GM06990 (cell line): ENCODE data around the gene C3AR1.
"Not testable (repeated sequence)": the region's sequence is repeated elsewhere in the genome, so short reads cannot be mapped to it uniquely, and the experiment has no call there.

Source experiments
- DNase-seq: peaks from one replicate; pipeline ENCODE4 v3.0.0-alpha.2; 2011; ENCODE audit not compliant: insufficient read length; ENCODE audit errors: extremely low read depth
- H3K27me3 ChIP-seq: replicated peaks from 2 replicates; pipeline ENCODE4 v1.6.0; 2011; ENCODE audit warnings: low read length; ENCODE audit not compliant: control insufficient read depth, insufficient read depth
- H3K36me3 ChIP-seq: 2 replicates; pipeline ENCODE4 v1.5.1; 2011; ENCODE audit warnings: low read length; ENCODE audit not compliant: control insufficient read depth, insufficient read depth
- H3K4me3 ChIP-seq: replicated peaks from 2 replicates; pipeline ENCODE4 v1.5.1; 2011; ENCODE audit warnings: low read depth, mild to moderate bottlenecking, control low read depth, low read length
- CTCF ChIP-seq: IDR thresholded peaks from 2 replicates; pipeline ENCODE4 v1.5.1; 2011; ENCODE audit warnings: low read length, control low read depth, mild to moderate bottlenecking, inconsistent platforms; ENCODE audit not compliant: insufficient read depth, poor library complexity, severe bottlenecking

C3AR1 gene

GRCh38 chr12:8080120-8080519 is 14.0 kb upstream of the C3AR1 start:
- DNase-seq = no peak
- TF ChIP-seq CTCF = no peak
- H3K36me3 ChIP-seq = no peaks in the 10 kb centered on the region

GRCh38 chr12:8078916-8079315 is 12.8 kb upstream of the C3AR1 start:
- DNase-seq = no peak
- no peaks in the 10 kb centered on the region for H3K27me3 ChIP-seq
- TF ChIP-seq CTCF = no peak
- no peak overlapping the region for H3K4me3 ChIP-seq
- H3K36me3 ChIP-seq = no peaks in the 10 kb centered on the region

More at GRCh38 chr12:8080120-8080519, 14.0 kb upstream of the C3AR1 start:
- Histone ChIP-seq H3K4me3 (no peak overlapping the region), H3K27me3 (no peaks in the 10 kb centered on the region)

GRCh38 chr12:8078398-8078797 is 12.2 kb upstream of the C3AR1 start:
- H3K4me3 ChIP-seq = no peak overlapping the region
- TF ChIP-seq CTCF = peak; percentile 33
- H3K36me3 ChIP-seq = no peaks in the 10 kb centered on the region
- DNase-seq = no peak
- H3K27me3 ChIP-seq = no peaks in the 10 kb centered on the region

DNA sequence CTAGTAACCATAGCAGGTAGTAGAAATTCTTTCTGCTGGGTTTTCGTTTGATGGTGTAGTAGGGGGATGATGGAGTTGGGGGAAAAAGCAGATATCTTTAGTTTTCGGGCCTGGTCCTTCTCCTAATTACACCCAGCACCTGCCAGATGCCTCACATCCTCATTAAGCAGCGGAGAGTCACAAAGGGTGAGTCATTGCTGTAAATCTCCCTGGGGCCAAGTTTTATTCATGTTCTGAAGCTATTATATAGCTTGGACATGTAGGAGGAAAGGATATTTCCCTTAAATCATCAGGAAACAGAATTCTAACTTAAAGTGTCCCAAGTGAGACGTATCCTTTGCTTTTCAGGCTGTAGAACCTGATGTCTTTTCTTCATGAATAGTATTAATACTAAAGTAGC is 11.0 kb upstream of the C3AR1 start:
- H3K36me3 ChIP-seq = no peaks in the 10 kb centered on the region
- no peak overlapping the region for H3K4me3 ChIP-seq
- TF ChIP-seq CTCF = no peak
- no peaks in the 10 kb centered on the region for H3K27me3 ChIP-seq
- DNase-seq = no peak

- Histone ChIP-seq H3K36me3 (no peaks in the 10 kb centered on the region), H3K27me3 (no peaks in the 10 kb centered on the region), H3K4me3 (no peak overlapping the region)
- no peak for TF ChIP-seq CTCF
- no peak for DNase-seq
Observed at GRCh38 chr12:8076366-8076765, 10.2 kb upstream of the C3AR1 start.

DNA sequence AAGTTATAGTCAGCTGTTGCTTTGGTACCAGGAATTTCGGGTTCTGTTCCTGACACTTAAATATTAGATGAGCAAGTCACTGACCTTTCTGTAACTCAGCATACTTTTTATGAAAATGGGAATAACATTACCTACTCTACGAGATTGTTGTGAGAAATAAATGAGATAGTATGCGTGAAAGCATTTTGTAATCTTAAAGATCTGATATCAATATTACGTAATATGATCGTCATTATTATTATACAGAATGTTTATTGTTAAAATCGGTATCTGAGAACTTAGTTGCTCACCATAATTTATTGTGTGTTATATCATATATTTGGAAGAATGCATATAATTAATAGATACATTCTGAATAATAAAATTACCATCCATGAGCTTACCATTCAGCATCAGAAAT is 9.8 kb upstream of the C3AR1 start:
- no peak overlapping the region for H3K4me3 ChIP-seq
- TF ChIP-seq CTCF = no peak
- H3K27me3 ChIP-seq = no peaks in the 10 kb centered on the region
- H3K36me3 ChIP-seq = no peaks in the 10 kb centered on the region
- DNase-seq = no peak

DNA sequence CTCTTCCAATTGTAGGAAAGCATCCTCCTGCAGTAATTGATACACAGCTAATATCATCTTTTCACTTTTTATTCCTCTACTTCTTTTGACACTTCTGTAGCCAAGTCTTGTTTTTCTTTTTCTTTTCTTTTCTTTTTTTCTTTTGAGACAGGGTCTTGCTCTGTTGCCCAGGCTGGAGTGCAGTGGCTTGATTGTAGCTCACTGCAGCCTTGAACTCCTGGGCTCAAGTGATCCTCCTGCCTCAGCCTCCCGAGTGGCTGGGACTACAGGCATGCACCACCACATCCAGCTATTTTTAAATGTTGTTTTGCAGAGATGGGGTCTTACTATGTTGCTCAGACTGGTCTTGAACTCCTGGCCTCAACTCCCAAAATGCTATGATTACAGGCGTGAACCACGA is 5.7 kb upstream of the C3AR1 start:
- H3K27me3 ChIP-seq, DNase-seq, H3K4me3 ChIP-seq, H3K36me3 ChIP-seq: not testable (repeated sequence)
